Breast epithelium (tissue), 3 donors: Measurements from ENCODE around the gene SLC9A5.

ENCODE experiments used
- POLR2A ChIP-seq: fragments of 450-650 bp; IDR thresholded peaks from one replicate; pipeline ENCODE4 v1.6.1; 2016; ENCODE audit warnings: antibody characterized with exemption, mild to moderate bottlenecking, moderate library complexity
- TF ChIP-seq, protein P1 (sequence below), 3 donors: fragments of 450-650 bp; IDR thresholded peaks; one replicate each; pipeline ENCODE4 v1.5.1; 2016 to 2017; ENCODE audit warnings: antibody characterized with exemption in 3 of 3, mild to moderate bottlenecking in 3 of 3, moderate library complexity in 3 of 3

GRCh38 chr16:67226804-67227566, 21.8 kb upstream of the SLC9A5 start, which contains the start of gene TMEM208:
- TF ChIP-seq, protein P1, sequence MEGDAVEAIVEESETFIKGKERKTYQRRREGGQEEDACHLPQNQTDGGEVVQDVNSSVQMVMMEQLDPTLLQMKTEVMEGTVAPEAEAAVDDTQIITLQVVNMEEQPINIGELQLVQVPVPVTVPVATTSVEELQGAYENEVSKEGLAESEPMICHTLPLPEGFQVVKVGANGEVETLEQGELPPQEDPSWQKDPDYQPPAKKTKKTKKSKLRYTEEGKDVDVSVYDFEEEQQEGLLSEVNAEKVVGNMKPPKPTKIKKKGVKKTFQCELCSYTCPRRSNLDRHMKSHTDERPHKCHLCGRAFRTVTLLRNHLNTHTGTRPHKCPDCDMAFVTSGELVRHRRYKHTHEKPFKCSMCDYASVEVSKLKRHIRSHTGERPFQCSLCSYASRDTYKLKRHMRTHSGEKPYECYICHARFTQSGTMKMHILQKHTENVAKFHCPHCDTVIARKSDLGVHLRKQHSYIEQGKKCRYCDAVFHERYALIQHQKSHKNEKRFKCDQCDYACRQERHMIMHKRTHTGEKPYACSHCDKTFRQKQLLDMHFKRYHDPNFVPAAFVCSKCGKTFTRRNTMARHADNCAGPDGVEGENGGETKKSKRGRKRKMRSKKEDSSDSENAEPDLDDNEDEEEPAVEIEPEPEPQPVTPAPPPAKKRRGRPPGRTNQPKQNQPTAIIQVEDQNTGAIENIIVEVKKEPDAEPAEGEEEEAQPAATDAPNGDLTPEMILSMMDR (IDR thresholded peaks at IDR 0.05): no peak
- TF ChIP-seq POLR2A: peak; percentile 84
